ENCODE results near the gene SLC6A11.

GRCh38 chr3:10848261-10848660, 32.2 kb downstream of the SLC6A11 start:
- no peak for TF ChIP-seq CTCF (IDR thresholded peaks at IDR 0.05)
- TF ChIP-seq POLR2A (IDR thresholded peaks at IDR 0.05): no peak
